ENCODE data around the gene LRP3.

DNA sequence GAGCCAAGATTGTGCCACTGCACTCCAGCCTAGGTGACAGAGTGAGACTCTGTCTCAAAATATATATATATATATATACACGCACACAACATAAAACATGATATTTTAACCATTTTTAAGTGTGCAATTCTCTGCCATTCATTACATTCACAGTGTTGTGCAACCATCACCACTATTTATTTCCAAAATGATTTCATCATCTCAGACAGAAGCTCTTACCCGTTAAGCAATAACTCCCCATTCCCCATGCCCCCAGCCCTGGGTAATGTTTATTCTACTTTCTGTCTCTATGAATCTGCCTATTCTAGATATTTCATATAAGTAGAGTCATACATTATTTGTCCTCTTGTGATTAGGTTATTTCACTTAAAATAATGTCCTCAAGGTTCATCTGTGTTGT lies 42.0 kb upstream of the LRP3 start:
- TF ChIP-seq, protein P1, sequence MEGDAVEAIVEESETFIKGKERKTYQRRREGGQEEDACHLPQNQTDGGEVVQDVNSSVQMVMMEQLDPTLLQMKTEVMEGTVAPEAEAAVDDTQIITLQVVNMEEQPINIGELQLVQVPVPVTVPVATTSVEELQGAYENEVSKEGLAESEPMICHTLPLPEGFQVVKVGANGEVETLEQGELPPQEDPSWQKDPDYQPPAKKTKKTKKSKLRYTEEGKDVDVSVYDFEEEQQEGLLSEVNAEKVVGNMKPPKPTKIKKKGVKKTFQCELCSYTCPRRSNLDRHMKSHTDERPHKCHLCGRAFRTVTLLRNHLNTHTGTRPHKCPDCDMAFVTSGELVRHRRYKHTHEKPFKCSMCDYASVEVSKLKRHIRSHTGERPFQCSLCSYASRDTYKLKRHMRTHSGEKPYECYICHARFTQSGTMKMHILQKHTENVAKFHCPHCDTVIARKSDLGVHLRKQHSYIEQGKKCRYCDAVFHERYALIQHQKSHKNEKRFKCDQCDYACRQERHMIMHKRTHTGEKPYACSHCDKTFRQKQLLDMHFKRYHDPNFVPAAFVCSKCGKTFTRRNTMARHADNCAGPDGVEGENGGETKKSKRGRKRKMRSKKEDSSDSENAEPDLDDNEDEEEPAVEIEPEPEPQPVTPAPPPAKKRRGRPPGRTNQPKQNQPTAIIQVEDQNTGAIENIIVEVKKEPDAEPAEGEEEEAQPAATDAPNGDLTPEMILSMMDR (IDR thresholded peaks at IDR 0.05) = no peak
- no peak for TF ChIP-seq POLR2A (IDR thresholded peaks at IDR 0.05)
